ENCODE results near the gene CHN1.

GRCh38 chr2:174901075-174901474 lies 104.1 kb downstream of the CHN1 start:
- TF ChIP-seq CTCF (IDR thresholded peaks at IDR 0.05) (no peak), POLR2A (IDR thresholded peaks at IDR 0.05) (no peak)
